Neural crest cell (in vitro differentiated cells): Measurements from ENCODE around the gene SETBP1. TPM values are rescaled to one million over a fixed set of nuclear protein-coding genes. Genes with fewer than 3 reads are reported as not detected.

Source experiments
- DNase-seq: peaks from one replicate; pipeline ENCODE4 v3.0.0; 2021; ENCODE audit warnings: low read depth, mixed read lengths, low spot score
- H3K27ac Mint-ChIP-seq: one replicate; pipeline ENCODE4 v1.8.0; 2021; ENCODE audit warnings: mild to moderate bottlenecking, mixed read lengths; ENCODE audit not compliant: unreplicated experiment
- H3K27me3 Mint-ChIP-seq: 2 replicates; pipeline ENCODE4 v1.8.0; 2021; ENCODE audit warnings: low read depth, mild to moderate bottlenecking, mixed read lengths
- H3K36me3 Mint-ChIP-seq: 2 replicates; pipeline ENCODE4 v1.8.0; 2021; ENCODE audit warnings: low read depth, mild to moderate bottlenecking, mixed read lengths
- H3K4me1 Mint-ChIP-seq: 2 replicates; pipeline ENCODE4 v1.8.0; 2021; ENCODE audit warnings: mixed read lengths
- H3K4me3 Mint-ChIP-seq: one replicate; pipeline ENCODE4 v1.8.0; 2021; ENCODE audit warnings: mild to moderate bottlenecking, mixed read lengths
- H3K9me3 Mint-ChIP-seq: 2 replicates; pipeline ENCODE4 v1.8.0; 2021; ENCODE audit warnings: mixed read lengths
- total RNA-seq: library from RNA; stranded (reverse); gene quantifications from 2 replicates; pipeline ENCODE4 v1.2.1, GENCODE V29; 2021
- TF ChIP-seq, protein P1 (sequence below): fragments of 200-600 bp; sonication (generic); conservative IDR thresholded peaks from 2 replicates; pipeline ENCODE4 v1.5.0; 2021; ENCODE audit warnings: antibody characterized with exemption, mild to moderate bottlenecking

SETBP1 gene
- total RNA-seq, 1 donor from 2014 or later: 38.9 TPM

- peaks cover 7% of the 10 kb centered on the region for H3K4me1 Mint-ChIP-seq
- peaks cover 2% of the 10 kb centered on the region for H3K9me3 Mint-ChIP-seq
- no peak overlapping the region for H3K27ac Mint-ChIP-seq
- H3K4me3 Mint-ChIP-seq: no peak overlapping the region
- no peaks in the 10 kb centered on the region for H3K27me3 Mint-ChIP-seq
- peaks cover 4% of the 10 kb centered on the region for H3K36me3 Mint-ChIP-seq
- DNase-seq: no peak
- TF ChIP-seq, protein P1, sequence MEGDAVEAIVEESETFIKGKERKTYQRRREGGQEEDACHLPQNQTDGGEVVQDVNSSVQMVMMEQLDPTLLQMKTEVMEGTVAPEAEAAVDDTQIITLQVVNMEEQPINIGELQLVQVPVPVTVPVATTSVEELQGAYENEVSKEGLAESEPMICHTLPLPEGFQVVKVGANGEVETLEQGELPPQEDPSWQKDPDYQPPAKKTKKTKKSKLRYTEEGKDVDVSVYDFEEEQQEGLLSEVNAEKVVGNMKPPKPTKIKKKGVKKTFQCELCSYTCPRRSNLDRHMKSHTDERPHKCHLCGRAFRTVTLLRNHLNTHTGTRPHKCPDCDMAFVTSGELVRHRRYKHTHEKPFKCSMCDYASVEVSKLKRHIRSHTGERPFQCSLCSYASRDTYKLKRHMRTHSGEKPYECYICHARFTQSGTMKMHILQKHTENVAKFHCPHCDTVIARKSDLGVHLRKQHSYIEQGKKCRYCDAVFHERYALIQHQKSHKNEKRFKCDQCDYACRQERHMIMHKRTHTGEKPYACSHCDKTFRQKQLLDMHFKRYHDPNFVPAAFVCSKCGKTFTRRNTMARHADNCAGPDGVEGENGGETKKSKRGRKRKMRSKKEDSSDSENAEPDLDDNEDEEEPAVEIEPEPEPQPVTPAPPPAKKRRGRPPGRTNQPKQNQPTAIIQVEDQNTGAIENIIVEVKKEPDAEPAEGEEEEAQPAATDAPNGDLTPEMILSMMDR: no peak
Observed at GRCh38 chr18:44903327-44903726, 222.6 kb downstream of the SETBP1 start.

DNA sequence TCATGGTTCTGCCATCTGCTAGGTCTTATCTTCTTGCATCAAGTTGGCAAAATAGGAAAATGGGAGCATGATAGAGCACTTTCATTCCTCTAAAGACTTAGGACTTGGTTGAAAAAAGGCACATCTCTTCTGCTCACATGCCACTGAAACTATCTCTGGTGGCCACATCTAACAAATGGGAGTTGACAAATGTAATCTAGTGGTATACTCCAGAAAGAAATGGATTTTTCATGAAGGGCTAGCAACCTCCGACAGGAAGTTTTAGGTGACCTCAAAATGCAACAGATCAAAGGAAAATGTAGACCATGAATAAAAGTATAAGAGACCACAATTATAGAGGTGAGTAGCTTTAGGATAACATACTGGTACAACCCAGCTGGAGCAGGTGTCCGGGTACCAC, 224.1 kb downstream of the SETBP1 start:
- TF ChIP-seq, protein P1: no peak
- Mint-ChIP-seq H3K36me3 (peaks cover 4% of the 10 kb centered on the region), H3K4me1 (peaks cover 7% of the 10 kb centered on the region), H3K27ac (no peak overlapping the region), H3K9me3 (peaks cover 2% of the 10 kb centered on the region), H3K27me3 (no peaks in the 10 kb centered on the region), H3K4me3 (no peak overlapping the region)
- no peak for DNase-seq

DNA sequence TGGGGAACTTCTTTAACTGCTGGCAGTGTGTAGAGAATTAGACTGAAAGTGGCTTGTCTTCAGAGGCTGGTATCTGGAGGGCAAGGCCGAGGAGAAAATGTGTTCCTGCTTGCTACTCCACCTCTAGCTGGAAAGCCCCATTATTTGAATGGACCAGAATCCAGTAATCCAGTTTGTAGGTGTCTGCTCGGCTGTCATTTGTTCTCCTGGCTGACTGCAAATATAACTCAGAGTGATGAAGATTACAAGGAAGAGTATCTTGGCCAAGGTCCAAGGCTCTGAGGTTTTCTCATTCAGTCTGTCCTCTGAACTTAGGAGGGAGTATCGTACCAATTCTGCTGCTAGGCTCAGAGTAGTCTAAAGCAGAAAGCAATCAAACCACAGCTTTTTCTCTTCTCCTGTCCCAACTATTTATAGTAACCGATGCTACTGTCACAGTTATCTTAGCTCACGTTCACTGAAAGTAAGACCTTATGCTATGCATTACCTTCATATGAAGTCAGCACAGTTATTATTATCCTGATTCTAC, 228.6 kb downstream of the SETBP1 start:
- H3K27me3 Mint-ChIP-seq: no peaks in the 10 kb centered on the region
- no peak for DNase-seq
- H3K4me1 Mint-ChIP-seq: no peaks in the 10 kb centered on the region
- H3K4me3 Mint-ChIP-seq: no peak overlapping the region
- TF ChIP-seq, protein P1: no peak
- H3K27ac Mint-ChIP-seq: no peak overlapping the region
- peaks cover 2% of the 10 kb centered on the region for H3K9me3 Mint-ChIP-seq
- peaks cover 11% of the 10 kb centered on the region for H3K36me3 Mint-ChIP-seq

- Mint-ChIP-seq H3K36me3 (peaks cover 7% of the 10 kb centered on the region), H3K27ac (no peak overlapping the region), H3K27me3 (no peaks in the 10 kb centered on the region), H3K9me3 (peaks cover 2% of the 10 kb centered on the region), H3K4me1 (no peaks in the 10 kb centered on the region), H3K4me3 (no peak overlapping the region)
- TF ChIP-seq, protein P1: no peak
- no peak for DNase-seq
Observed at GRCh38 chr18:44911260-44911659, 230.6 kb downstream of the SETBP1 start.

GRCh38 chr18:44911773-44912172, 231.1 kb downstream of the SETBP1 start:
- Mint-ChIP-seq H3K27ac (no peak overlapping the region), H3K9me3 (peaks cover 2% of the 10 kb centered on the region), H3K36me3 (peaks cover 7% of the 10 kb centered on the region), H3K4me1 (no peaks in the 10 kb centered on the region), H3K27me3 (no peaks in the 10 kb centered on the region), H3K4me3 (no peak overlapping the region)
- DNase-seq: no peak
- TF ChIP-seq, protein P1: no peak
